ENCODE results near the gene ALDH16A1. TPM values are rescaled to one million over a fixed set of nuclear protein-coding genes. Genes with fewer than 3 reads are reported as not detected.
"Not testable (repeated sequence)": the region's sequence is repeated elsewhere in the genome, so short reads cannot be mapped to it uniquely, and the experiment has no call there.

The ALDH16A1 gene
- total and polyA plus RNA-seq, 2 donors (not counting 3 experiments of a cell fraction or from before 2014, with no cell fraction given) = 27.6 to 33.2 TPM

DNA sequence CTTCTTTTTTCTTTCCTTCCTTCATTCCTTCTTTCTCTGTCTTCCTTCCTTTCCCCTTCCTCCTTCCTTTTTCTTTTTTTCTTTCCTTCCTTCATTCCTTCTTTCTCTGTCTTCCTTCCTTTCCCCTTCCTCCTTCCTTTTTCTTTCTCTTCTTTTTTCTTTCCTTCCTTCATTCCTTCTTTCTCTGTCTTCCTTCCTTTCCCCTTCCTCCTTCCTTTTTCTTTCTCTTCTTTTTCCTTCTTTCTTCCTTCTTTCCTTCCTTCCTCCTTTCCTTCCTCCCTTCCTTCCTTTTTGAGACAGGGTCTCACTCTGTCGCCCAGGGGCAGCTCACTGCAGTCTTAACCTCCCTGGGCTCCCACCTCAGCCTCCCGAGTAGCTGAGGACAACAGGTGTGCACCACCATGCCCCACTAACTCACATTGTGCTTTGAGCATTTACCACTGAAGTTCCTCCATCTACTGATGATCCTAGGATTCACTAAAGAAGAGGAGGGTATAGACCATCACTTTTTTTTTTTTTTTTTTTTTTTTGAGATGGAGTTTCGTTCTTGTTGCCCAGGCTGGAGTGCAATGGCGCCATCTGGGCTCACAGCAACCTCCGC is 8.8 kb upstream of the ALDH16A1 start:
- H3K4me1 ChIP-seq (ENCODE audit: control insufficient read depth, extremely low read depth, insufficient read depth, low read length); H3K9ac ChIP-seq (replicated peaks; ENCODE audit: extremely low read depth, insufficient read depth, low read length); FAIRE-seq; BruUV-seq (replicated peaks); H3K4me3 ChIP-seq (replicated peaks in 1 of 3; ENCODE audit: insufficient read depth in 1 of 3, low read depth in 1 of 3, low read length in 3 of 3); H3K79me2 ChIP-seq (ENCODE audit: control insufficient read depth, insufficient read depth, low read length); H3K27ac ChIP-seq (ENCODE audit: insufficient read depth, low read depth, low read length); dilution Hi-C loops (cut with MboI; ENCODE audit: extremely low pct_ligation_motif_present, low sequenced_read_pairs); H3K9me3 ChIP-seq (replicated peaks; ENCODE audit: control insufficient read depth, insufficient read depth, low read length); H3K4me2 ChIP-seq (ENCODE audit: insufficient read depth, low read length); H3K36me3 ChIP-seq (ENCODE audit: control insufficient read depth in 2 of 2, extremely low read depth in 1 of 2, insufficient read depth in 2 of 2, low read length in 2 of 2); intact Hi-C loops (cut with micrococcal nuclease); H2AFZ ChIP-seq (ENCODE audit: low read depth, low read length); H3K9me1 ChIP-seq (replicated peaks; ENCODE audit: control insufficient read depth, extremely low read depth, insufficient read depth, low read length); DNase-seq (ENCODE audit: low read depth, low spot score); H4K20me1 ChIP-seq (replicated peaks; ENCODE audit: control insufficient read depth, extremely low read depth, insufficient read depth, low read length): not testable (repeated sequence)
- peaks cover 23 to 30% of the 10 kb centered on the region in 2 experiments for H3K27me3 ChIP-seq (ENCODE audit: control insufficient read depth in 2 of 2, insufficient read depth in 2 of 2, low read length in 2 of 2)
- ChIA-PET CTCF (interaction anchor here (0.8 to 2.8 kb wide), 6 partner anchors 18 to 449 kb away, joined by 3 to 8 read pairs (median 4); partner anchors contain the start of gene GFY), POLR2A (interaction anchor here (0.7 kb wide), 1 partner anchor 265 kb away, joined by 3 read pairs; no protein-coding TSS in a partner anchor)

GRCh38 chr19:49445997-49446396 is 7.0 kb upstream of the ALDH16A1 start:
- Histone ChIP-seq H3K9ac (replicated peaks; ENCODE audit: extremely low read depth, insufficient read depth, low read length) (no peak overlapping the region), H4K20me1 (replicated peaks; ENCODE audit: control insufficient read depth, extremely low read depth, insufficient read depth, low read length) (no peaks in the 10 kb centered on the region), H3K27me3 (ENCODE audit: control insufficient read depth in 2 of 2, insufficient read depth in 2 of 2, low read length in 2 of 2) (peaks cover 8 to 13% of the 10 kb centered on the region in 2 experiments), H2AFZ (ENCODE audit: low read depth, low read length) (no peak overlapping the region), H3K4me2 (ENCODE audit: insufficient read depth, low read length) (no peak overlapping the region), H3K4me3 (replicated peaks in 1 of 3; ENCODE audit: insufficient read depth in 1 of 3, low read depth in 1 of 3, low read length in 3 of 3) (no peak overlapping the region), H3K4me1 (ENCODE audit: control insufficient read depth, extremely low read depth, insufficient read depth, low read length) (peaks cover 5% of the 10 kb centered on the region), H3K36me3 (ENCODE audit: control insufficient read depth in 2 of 2, extremely low read depth in 1 of 2, insufficient read depth in 2 of 2, low read length in 2 of 2) (peaks cover 0 to 4% of the 10 kb centered on the region in 2 experiments), H3K79me2 (ENCODE audit: control insufficient read depth, insufficient read depth, low read length) (peaks cover 7% of the 10 kb centered on the region), H3K9me3 (replicated peaks; ENCODE audit: control insufficient read depth, insufficient read depth, low read length) (no peaks in the 10 kb centered on the region), H3K9me1 (replicated peaks; ENCODE audit: control insufficient read depth, extremely low read depth, insufficient read depth, low read length) (no peaks in the 10 kb centered on the region), H3K27ac (ENCODE audit: insufficient read depth, low read depth, low read length) (no peak overlapping the region)
- dilution Hi-C loops (cut with MboI; ENCODE audit: extremely low pct_ligation_motif_present, low sequenced_read_pairs) (no loop called here), intact Hi-C loops (cut with micrococcal nuclease) (no loop called here)
- CTCF ChIA-PET = interaction anchor here (1.9 kb wide), 1 partner anchor 54 kb away, joined by 8 read pairs; no protein-coding TSS in a partner anchor
- no TSS peak for BruUV-seq (replicated peaks)
- POLR2A ChIA-PET = no interaction called here
- DNase-seq (ENCODE audit: low read depth, low spot score) = no peak
- TF ChIP-seq JUN (IDR thresholded peaks at IDR 0.05; ENCODE audit: borderline replicate concordance, insufficient read depth, insufficient read length, low read depth) = no peak
- TF ChIP-seq POLR2AphosphoS5 (IDR thresholded peaks at IDR 0.05; ENCODE audit: insufficient read depth, low read depth, low read length) = no peak
- no peak for TF ChIP-seq POLR2A (IDR thresholded peaks at IDR 0.05; ENCODE audit: low read depth, low read length)
- TF ChIP-seq EZH2 (IDR thresholded peaks at IDR 0.05; ENCODE audit: borderline replicate concordance, low read depth, low read length, severe bottlenecking) = no peak
- FAIRE-seq = no peak
